Right cardiac atrium (tissue), 5 donors: Measurements from ENCODE around the gene KRT85. TPM values are rescaled to one million over a fixed set of nuclear protein-coding genes. Genes with fewer than 3 reads are reported as not detected.

Experiments used
- ATAC-seq, 2 donors: fragments of 200-7000 bp; cut with Tn5 transposase; one replicate each; pipeline versions ENCODE4 v1.8.0 to v1.9.1; 2020; ENCODE audit warnings: moderate library complexity in 2 of 2, mild to moderate bottlenecking in 1 of 2
- DNase-seq, 3 donors: peaks; one replicate each; pipeline ENCODE4 v3.0.0-alpha.2; 2020
- H3K27ac ChIP-seq: one replicate; pipeline ENCODE4 v1.5.1; 2013; ENCODE audit warnings: mild to moderate bottlenecking, low read length, control low read depth, moderate library complexity
- H3K27me3 ChIP-seq: one replicate; pipeline ENCODE4 v1.6.1; 2013; ENCODE audit not compliant: control insufficient read depth, insufficient read depth
- H3K4me1 ChIP-seq: one replicate; pipeline ENCODE4 v1.6.1; 2013; ENCODE audit warnings: low read length; ENCODE audit not compliant: control insufficient read depth, insufficient read depth
- H3K4me3 ChIP-seq: one replicate; pipeline ENCODE4 v1.5.1; 2013; ENCODE audit warnings: low read length, control low read depth
- H3K9me3 ChIP-seq: one replicate; pipeline ENCODE4 v1.6.1; 2013; ENCODE audit warnings: low read length; ENCODE audit not compliant: control insufficient read depth
- WGBS: extraction: QIAGEN DNeasy Blood & Tissue Kit; methylation state at CpG from one replicate; pipeline ENCODE4 v1.1.7; 2013; 5-methylcytosine and 5-hydroxymethylcytosine counted together
- intact Hi-C, 4 donors: fragments of 100-400 bp; cut with DNase I; formaldehyde crosslinking; loops; one replicate each; pipeline versions ENCODE4 v1.11.0 to v1.14.0; 2022 to 2023
- polyA plus RNA-seq: library from polyadenylated mRNA; stranded (reverse); fragments of 200-250 nt; gene quantifications from one replicate; pipeline ENCODE4 v1.2.3, GENCODE V29; 2013
- total RNA-seq, 4 donors: library from RNA; stranded (reverse); fragmentation: NEBNext Ultra II Directional; extraction: Animal tissue kit (Norgen Biotek cat#: 25700); gene quantifications; one replicate each; pipeline ENCODE4 v1.2.1, GENCODE V29; 2021
- donor health status: healthy with polysubstance abuse.
- donor health status: DM: no; HTN: yes; CAD: no.
- donor health status: DM: no; HTN: no; CAD: no.
- donor health status: DM: no; HTN: yes; CAD: no; lungs with severe emphysema.
- donor health status: DM: yes; HTN: yes; CAD: no.

The KRT85 gene
- total and polyA plus RNA-seq, 5 donors, result not detected

- no peaks in the 10 kb centered on the region for H3K27me3 ChIP-seq
Observed at GRCh38 chr12:52336641-52337040, 30.6 kb downstream of the KRT85 start.

GRCh38 chr12:52335598-52336262 is 31.6 kb downstream of the KRT85 start:
- 77% methylated on average over 4 of the region's 4 CpGs for WGBS
- Histone ChIP-seq H3K4me3 (no peak overlapping the region), H3K27me3 (no peaks in the 10 kb centered on the region), H3K4me1 (no peaks in the 10 kb centered on the region), H3K9me3 (no peaks in the 10 kb centered on the region), H3K27ac (no peak overlapping the region)
- DNase-seq (no peak), ATAC-seq (no peak)
- intact Hi-C loops, result no loop called here

More at GRCh38 chr12:52336641-52337040, 30.6 kb downstream of the KRT85 start:
- no peak for ATAC-seq
- H3K27ac ChIP-seq, result no peak overlapping the region
- H3K9me3 ChIP-seq, result no peaks in the 10 kb centered on the region
- no peak overlapping the region for H3K4me3 ChIP-seq
- 84% methylated on average over 2 of the region's 2 CpGs for WGBS
- DNase-seq, result no peak
- no peaks in the 10 kb centered on the region for H3K4me1 ChIP-seq
- intact Hi-C loops, result no loop called here

GRCh38 chr12:52334185-52334584 is 33.1 kb downstream of the KRT85 start:
- intact Hi-C loops, result no loop called here
- DNase-seq, result no peak
- 82% methylated on average over 3 of the region's 3 CpGs for WGBS

GRCh38 chr12:52333321-52333720 is 34.0 kb downstream of the KRT85 start:
- intact Hi-C loops, result no loop called here
- Histone ChIP-seq H3K27ac (no peak overlapping the region), H3K27me3 (no peaks in the 10 kb centered on the region), H3K9me3 (no peaks in the 10 kb centered on the region), H3K4me3 (no peak overlapping the region), H3K4me1 (no peaks in the 10 kb centered on the region)
- 79% methylated on average over 3 of the region's 3 CpGs for WGBS
- DNase-seq (no peak), ATAC-seq (no peak)

More at GRCh38 chr12:52334185-52334584, 33.1 kb downstream of the KRT85 start:
- Histone ChIP-seq H3K9me3 (no peaks in the 10 kb centered on the region), H3K27me3 (no peaks in the 10 kb centered on the region), H3K4me1 (no peaks in the 10 kb centered on the region), H3K27ac (no peak overlapping the region), H3K4me3 (no peak overlapping the region)
- ATAC-seq, result no peak

GRCh38 chr12:52332381-52332780 is 34.9 kb downstream of the KRT85 start:
- H3K27ac ChIP-seq, result no peak overlapping the region
- no peak overlapping the region for H3K4me3 ChIP-seq
- H3K9me3 ChIP-seq, result no peaks in the 10 kb centered on the region
- no peaks in the 10 kb centered on the region for H3K27me3 ChIP-seq
- 83% methylated on average over 1 of the region's 1 CpG for WGBS
- ATAC-seq, result no peak
- intact Hi-C loops, result no loop called here
- DNase-seq, result no peak
- H3K4me1 ChIP-seq, result no peaks in the 10 kb centered on the region

- DNase-seq (no peak), ATAC-seq (no peak)
- H3K9me3 ChIP-seq, result no peaks in the 10 kb centered on the region
- no peak overlapping the region for H3K27ac ChIP-seq
- no peaks in the 10 kb centered on the region for H3K27me3 ChIP-seq
- WGBS, result 61% methylated on average over 3 of the region's 3 CpGs
- H3K4me1 ChIP-seq, result no peaks in the 10 kb centered on the region
- intact Hi-C loops, result no loop called here
- H3K4me3 ChIP-seq, result no peak overlapping the region
Observed at GRCh38 chr12:52331833-52332232, 35.4 kb downstream of the KRT85 start.

GRCh38 chr12:52331039-52331438 is 36.2 kb downstream of the KRT85 start:
- no peaks in the 10 kb centered on the region for H3K9me3 ChIP-seq
- H3K4me1 ChIP-seq, result no peaks in the 10 kb centered on the region
- no peak overlapping the region for H3K4me3 ChIP-seq
- intact Hi-C loops, result no loop called here
- no peak for DNase-seq
- 38% methylated on average over 1 of the region's 1 CpG for WGBS
- ATAC-seq, result no peak
- no peaks in the 10 kb centered on the region for H3K27me3 ChIP-seq
- H3K27ac ChIP-seq, result no peak overlapping the region

DNA sequence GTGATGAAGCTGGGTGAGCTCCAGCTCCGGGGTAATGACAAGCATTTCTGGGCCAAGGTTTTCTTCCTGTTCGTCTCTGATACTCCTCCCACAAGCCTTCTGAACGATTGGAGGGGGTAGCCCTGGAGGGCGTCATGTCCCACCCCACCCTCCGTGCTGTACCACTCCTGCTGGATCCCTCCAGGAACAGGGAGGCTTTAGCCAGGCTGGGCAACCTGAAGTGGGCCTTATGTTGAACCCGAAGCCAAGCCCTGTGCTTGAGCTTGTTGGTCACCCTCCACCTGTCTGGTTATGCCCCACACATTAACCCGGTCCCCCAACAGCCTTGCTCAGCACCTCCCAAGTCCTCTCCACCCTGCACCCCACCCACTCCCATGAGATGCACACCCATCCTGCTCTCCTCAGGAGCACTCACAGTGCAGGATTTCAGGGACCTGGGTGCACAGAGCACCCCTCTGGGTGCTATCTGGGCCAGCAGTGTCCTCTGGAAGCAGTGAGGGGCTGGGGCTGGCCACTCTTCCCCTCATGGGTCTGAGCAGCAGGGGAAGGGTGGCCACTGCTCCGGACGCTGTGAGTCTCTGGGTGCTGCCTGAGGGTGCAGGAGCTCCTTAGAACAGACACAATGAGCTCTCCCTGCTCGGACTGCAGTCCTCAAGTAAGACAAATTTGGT is 39.3 kb downstream of the KRT85 start:
- Histone ChIP-seq H3K9me3 (no peaks in the 10 kb centered on the region), H3K4me3 (no peak overlapping the region), H3K27me3 (no peaks in the 10 kb centered on the region), H3K4me1 (no peaks in the 10 kb centered on the region), H3K27ac (no peak overlapping the region)
- peak; percentile 12 for ATAC-seq
- intact Hi-C loops, result loop anchor here (2.0 to 5.0 kb wide), 2 partner anchors 171 kb away; no protein-coding TSS in a partner anchor
- WGBS, result 69% methylated on average over 10 of the region's 10 CpGs
- no peak for DNase-seq

- intact Hi-C loops, result loop anchor here (2.0 to 5.0 kb wide), 2 partner anchors 170 kb away; no protein-coding TSS in a partner anchor
- DNase-seq (peak; percentile 70 to 81 (median 80)), ATAC-seq (peak; percentile 82)
- Histone ChIP-seq H3K27me3 (no peaks in the 10 kb centered on the region), H3K4me3 (no peak overlapping the region), H3K9me3 (no peaks in the 10 kb centered on the region), H3K4me1 (no peaks in the 10 kb centered on the region), H3K27ac (no peak overlapping the region)
- 52% methylated on average over 11 of the region's 11 CpGs for WGBS
Observed at GRCh38 chr12:52327052-52327829, 40.0 kb downstream of the KRT85 start.

GRCh38 chr12:52324153-52324444 is 43.2 kb downstream of the KRT85 start:
- intact Hi-C loops, result no loop called here
- Histone ChIP-seq H3K9me3 (no peaks in the 10 kb centered on the region), H3K4me1 (no peaks in the 10 kb centered on the region), H3K27ac (no peak overlapping the region), H3K4me3 (no peak overlapping the region), H3K27me3 (no peaks in the 10 kb centered on the region)
- ATAC-seq (no peak), DNase-seq (no peak)
- WGBS, result 87% methylated on average over 3 of the region's 3 CpGs
